B cell (primary cell): Measurements from ENCODE around the gene KLHL2.

ENCODE experiments used
- EZH2 ChIP-seq: IDR thresholded peaks from 2 replicates; pipeline ENCODE4 v1.6.1; 2012; ENCODE audit warnings: borderline replicate concordance, low read depth, mild to moderate bottlenecking, moderate library complexity, low read length; ENCODE audit not compliant: insufficient read depth, poor library complexity, severe bottlenecking
- TF ChIP-seq, protein P1 (sequence below): fragments of 200-600 bp; IDR thresholded peaks from one replicate; pipeline ENCODE4 v1.8.0; 2022; ENCODE audit warnings: antibody characterized with exemption, mild to moderate bottlenecking

DNA sequence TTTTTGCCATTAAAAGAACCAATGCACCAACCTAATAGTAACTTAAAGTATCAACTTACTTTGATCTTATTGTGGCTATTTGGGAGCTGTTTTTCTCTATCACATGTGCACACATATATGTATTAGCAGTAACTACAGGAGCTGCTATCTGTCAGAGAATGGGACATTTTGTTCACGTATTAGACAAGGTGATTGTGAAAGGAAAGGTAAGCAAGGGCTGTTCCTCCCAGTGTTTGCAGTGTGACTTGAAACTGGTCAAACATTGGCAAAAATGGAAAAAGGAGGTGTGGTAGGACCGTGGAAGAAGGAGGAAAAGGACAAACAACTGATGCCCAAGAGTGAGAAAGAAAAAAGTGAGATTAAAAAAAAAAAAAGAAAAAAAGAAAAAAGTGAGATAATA lies 43.1 kb upstream of the KLHL2 start:
- TF ChIP-seq, protein P1, sequence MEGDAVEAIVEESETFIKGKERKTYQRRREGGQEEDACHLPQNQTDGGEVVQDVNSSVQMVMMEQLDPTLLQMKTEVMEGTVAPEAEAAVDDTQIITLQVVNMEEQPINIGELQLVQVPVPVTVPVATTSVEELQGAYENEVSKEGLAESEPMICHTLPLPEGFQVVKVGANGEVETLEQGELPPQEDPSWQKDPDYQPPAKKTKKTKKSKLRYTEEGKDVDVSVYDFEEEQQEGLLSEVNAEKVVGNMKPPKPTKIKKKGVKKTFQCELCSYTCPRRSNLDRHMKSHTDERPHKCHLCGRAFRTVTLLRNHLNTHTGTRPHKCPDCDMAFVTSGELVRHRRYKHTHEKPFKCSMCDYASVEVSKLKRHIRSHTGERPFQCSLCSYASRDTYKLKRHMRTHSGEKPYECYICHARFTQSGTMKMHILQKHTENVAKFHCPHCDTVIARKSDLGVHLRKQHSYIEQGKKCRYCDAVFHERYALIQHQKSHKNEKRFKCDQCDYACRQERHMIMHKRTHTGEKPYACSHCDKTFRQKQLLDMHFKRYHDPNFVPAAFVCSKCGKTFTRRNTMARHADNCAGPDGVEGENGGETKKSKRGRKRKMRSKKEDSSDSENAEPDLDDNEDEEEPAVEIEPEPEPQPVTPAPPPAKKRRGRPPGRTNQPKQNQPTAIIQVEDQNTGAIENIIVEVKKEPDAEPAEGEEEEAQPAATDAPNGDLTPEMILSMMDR, result no peak
- no peak for TF ChIP-seq EZH2
